Glutamatergic neuron (in vitro differentiated cells): ENCODE results near the gene ERI3. TPM values are rescaled to one million over a fixed set of nuclear protein-coding genes. Genes with fewer than 3 reads are reported as not detected.

Experiments
- DNase-seq: peaks from one replicate; pipeline ENCODE4 v3.0.0; 2022
- H3K27ac Mint-ChIP-seq: one replicate; pipeline ENCODE4 v1.8.0; 2020; ENCODE audit warnings: mild to moderate bottlenecking, mixed read lengths, inconsistent platforms; ENCODE audit not compliant: unreplicated experiment
- H3K27me3 Mint-ChIP-seq: one replicate; pipeline ENCODE4 v1.8.0; 2020; ENCODE audit warnings: mild to moderate bottlenecking, moderate library complexity, mixed read lengths, inconsistent platforms; ENCODE audit not compliant: unreplicated experiment
- H3K36me3 Mint-ChIP-seq: one replicate; pipeline ENCODE4 v1.8.0; 2020; ENCODE audit warnings: mild to moderate bottlenecking, mixed read lengths, inconsistent platforms; ENCODE audit not compliant: unreplicated experiment
- H3K4me1 Mint-ChIP-seq: one replicate; pipeline ENCODE4 v1.8.0; 2020; ENCODE audit warnings: mild to moderate bottlenecking, low read depth, mixed read lengths, inconsistent platforms; ENCODE audit not compliant: unreplicated experiment
- H3K4me3 Mint-ChIP-seq: one replicate; pipeline ENCODE4 v1.8.0; 2020; ENCODE audit warnings: mild to moderate bottlenecking, mixed read lengths, inconsistent platforms; ENCODE audit not compliant: unreplicated experiment
- H3K9me3 Mint-ChIP-seq: one replicate; pipeline ENCODE4 v1.8.0; 2020; ENCODE audit warnings: mild to moderate bottlenecking, moderate library complexity, mixed read lengths, inconsistent platforms; ENCODE audit not compliant: unreplicated experiment
- CTCF ChIP-seq: fragments of 200-600 bp; sonication (generic); IDR thresholded peaks from one replicate; pipeline ENCODE4 v1.5.0; 2021; ENCODE audit not compliant: partially characterized antibody, unreplicated experiment
- total RNA-seq: library from RNA; stranded (reverse); fragmentation: NEBNext Ultra II Directional; extraction: Animal tissue kit (Norgen Biotek cat#: 25700); gene quantifications from one replicate; pipeline ENCODE4 v1.2.1, GENCODE V29; 2021; ENCODE audit not compliant: unreplicated experiment

The ERI3 gene
- total RNA-seq, 1 donor from 2014 or later, result 37.0 TPM

- DNase-seq, result peak; percentile 35
- Mint-ChIP-seq H3K9me3 (peaks cover 1% of the 10 kb centered on the region), H3K27me3 (no peaks in the 10 kb centered on the region), H3K27ac (peak overlapping the region; percentile 18), H3K4me3 (peak overlapping the region; percentile 54), H3K36me3 (no peaks in the 10 kb centered on the region), H3K4me1 (peaks cover 25% of the 10 kb centered on the region)
- TF ChIP-seq CTCF, result no peak
Measured at GRCh38 chr1:44296086-44296485, 59.0 kb downstream of the ERI3 start.

GRCh38 chr1:44294588-44295007 is 60.5 kb downstream of the ERI3 start:
- peak; percentile 45 for DNase-seq
- TF ChIP-seq CTCF, result peak; percentile 29
- Mint-ChIP-seq H3K4me1 (peaks cover 25% of the 10 kb centered on the region), H3K27me3 (no peaks in the 10 kb centered on the region), H3K9me3 (peaks cover 1% of the 10 kb centered on the region), H3K27ac (no peak overlapping the region), H3K4me3 (no peak overlapping the region), H3K36me3 (no peaks in the 10 kb centered on the region)

- H3K36me3 Mint-ChIP-seq, result no peaks in the 10 kb centered on the region
- H3K4me1 Mint-ChIP-seq, result peaks cover 25% of the 10 kb centered on the region
- TF ChIP-seq CTCF, result no peak
- H3K9me3 Mint-ChIP-seq, result peaks cover 1% of the 10 kb centered on the region
- DNase-seq, result no peak
- no peak overlapping the region for H3K27ac Mint-ChIP-seq
- H3K27me3 Mint-ChIP-seq, result no peaks in the 10 kb centered on the region
- no peak overlapping the region for H3K4me3 Mint-ChIP-seq
Measured at GRCh38 chr1:44293761-44294315, 61.2 kb downstream of the ERI3 start.

GRCh38 chr1:44292651-44293050 is 62.4 kb downstream of the ERI3 start:
- Mint-ChIP-seq H3K27ac (no peak overlapping the region), H3K4me1 (peaks cover 25% of the 10 kb centered on the region), H3K27me3 (no peaks in the 10 kb centered on the region), H3K4me3 (no peak overlapping the region), H3K9me3 (peaks cover 1% of the 10 kb centered on the region), H3K36me3 (no peaks in the 10 kb centered on the region)
- TF ChIP-seq CTCF, result no peak
- DNase-seq, result no peak

GRCh38 chr1:44290250-44291094 is 64.6 kb downstream of the ERI3 start:
- no peak overlapping the region for H3K4me3 Mint-ChIP-seq
- DNase-seq, result no peak
- H3K27ac Mint-ChIP-seq, result no peak overlapping the region
- peaks cover 10% of the 10 kb centered on the region for H3K4me1 Mint-ChIP-seq
- no peaks in the 10 kb centered on the region for H3K27me3 Mint-ChIP-seq
- no peak for TF ChIP-seq CTCF
- H3K36me3 Mint-ChIP-seq, result no peaks in the 10 kb centered on the region
- H3K9me3 Mint-ChIP-seq, result peaks cover 1% of the 10 kb centered on the region
